K562 (cell line): ENCODE results near the gene PPP1R14D. TPM values are rescaled to one million over a fixed set of nuclear protein-coding genes. Genes with fewer than 3 reads are reported as not detected.
A peak's percentile ranks its signal among the peaks of the same experiment; 100 is the strongest.

Source experiments
- ARID2 ChIP-seq: fragments of 450-650 bp; IDR thresholded peaks from 2 replicates; pipeline ENCODE4 v1.6.1; 2017; ENCODE audit warnings: antibody characterized with exemption, mild to moderate bottlenecking
- BRF1 ChIP-seq: IDR thresholded peaks from 3 replicates; pipeline ENCODE4 v1.6.1; 2011; ENCODE audit warnings: borderline replicate concordance, mild to moderate bottlenecking; ENCODE audit not compliant: insufficient read length; ENCODE audit errors: extremely low read depth
- CC2D1A ChIP-seq: fragments of 450-650 bp; IDR thresholded peaks from 2 replicates; pipeline ENCODE4 v1.6.1; 2017; ENCODE audit warnings: mild to moderate bottlenecking
- DPF2 ChIP-seq: fragments of 450-650 bp; IDR thresholded peaks from 2 replicates; pipeline ENCODE4 v1.6.1; 2016
- ESRRB ChIP-seq: fragments of 250-450 bp; sonication (Bioruptor Pico); IDR thresholded peaks from 2 replicates; pipeline ENCODE4 v1.5.0; 2020; ENCODE audit warnings: mild to moderate bottlenecking, moderate library complexity, borderline replicate concordance
- ETV5 ChIP-seq: sonication (generic); formaldehyde crosslinking; IDR thresholded peaks from 2 replicates; pipeline ENCODE4 v1.4.0; 2020; ENCODE audit warnings: low read depth, mild to moderate bottlenecking, missing genetic modification reagents
- ETV6 ChIP-seq, 3 experiments: fragments of 150-350 bp in 1 of 3; sonication (generic) in 1 of 3; formaldehyde crosslinking in 1 of 3; IDR thresholded peaks; 2 replicates each; pipeline versions ENCODE4 v1.6.1 to v1.8.0; 2014 to 2022; ENCODE audit warnings: borderline replicate concordance in 2 of 3, low read depth in 2 of 3, antibody characterized with exemption in 1 of 3, low read length in 1 of 3, mild to moderate bottlenecking in 1 of 3, missing genetic modification reagents in 1 of 3
- FIP1L1 ChIP-seq: fragments of 200-400 bp; formaldehyde crosslinking; IDR thresholded peaks from 2 replicates; pipeline ENCODE4 v1.6.1; 2018; ENCODE audit warnings: mild to moderate bottlenecking, low read depth, low read length; ENCODE audit not compliant: poor library complexity, severe bottlenecking
- HSF4 ChIP-seq: fragments of 250-450 bp; sonication (Bioruptor Pico); IDR thresholded peaks from 2 replicates; pipeline ENCODE4 v2.1.2; 2022; ENCODE audit warnings: mild to moderate bottlenecking, moderate library complexity, borderline replicate concordance
- KDM4B ChIP-seq, 2 experiments: fragments of 450-650 bp in 1 of 2; sonication (generic) in 1 of 2; IDR thresholded peaks; 2 replicates each; pipeline ENCODE4 v1.6.1; 2016 to 2017; ENCODE audit warnings: borderline replicate concordance in 2 of 2, antibody characterized with exemption in 1 of 2, low read depth in 1 of 2, mild to moderate bottlenecking in 1 of 2
- KLF6 ChIP-seq: fragments of 250-450 bp; sonication (Bioruptor Pico); IDR thresholded peaks from 2 replicates; pipeline ENCODE4 v1.4.0; 2020; ENCODE audit warnings: mild to moderate bottlenecking, moderate library complexity, borderline replicate concordance
- PCBP2 ChIP-seq: fragments of 200-400 bp; formaldehyde crosslinking; IDR thresholded peaks from 2 replicates; pipeline ENCODE4 v1.6.1; 2018; ENCODE audit warnings: low read length, low read depth, mild to moderate bottlenecking, moderate library complexity; ENCODE audit not compliant: poor library complexity, severe bottlenecking
- TARDBP ChIP-seq: fragments of 450-650 bp; IDR thresholded peaks from 2 replicates; pipeline ENCODE4 v1.6.1; 2016
- ZNF263 ChIP-seq: sonication (generic); formaldehyde crosslinking; IDR thresholded peaks from 2 replicates; pipeline ENCODE4 v1.8.0; 2022; ENCODE audit warnings: mild to moderate bottlenecking, missing genetic modification reagents, borderline replicate concordance
- polyA plus RNA-seq, 8 experiments: library from polyadenylated mRNA; depleted of rRNA in 4 of 8; stranded (reverse) in 5 of 8; unstranded in 3 of 8; fragments of >200 nt; fragmentation: Nextera tagmentation in 2 of 8; fragmentation: Illumina TruSeq in 1 of 8; extraction: Ambion mirVana in 2 of 8; extraction: Trizol in 1 of 8; gene quantifications; 2 replicates each; pipeline versions ENCODE4 v1.2.1 to v1.2.3, GENCODE V29; 2011 to 2014; ENCODE audit warnings: inconsistent platforms in 1 of 8, missing spikeins in 1 of 8
- total RNA-seq, 7 experiments: library from RNA; depleted of rRNA in 6 of 7; stranded (reverse); fragments of >200 nt in 6 of 7; fragmentation: Illumina TruSeq in 2 of 7; extraction: Trizol in 2 of 7; gene quantifications; 2 replicates each; pipeline versions ENCODE4 v1.2.1 to v1.2.3, GENCODE V29; 2011 to 2021; ENCODE audit warnings: low replicate concordance in 1 of 7
- TF ChIP-seq, protein P1 (sequence below), 3 experiments: IDR thresholded peaks in 2 of 3; conservative IDR thresholded peaks in 1 of 3; 2 replicates each; pipeline ENCODE4 v1.5.1; 2011 to 2012; ENCODE audit warnings: low read length in 3 of 3, mild to moderate bottlenecking in 3 of 3, control low read depth in 2 of 3, improper control_type of control experiment in 1 of 3, inconsistent platforms in 1 of 3, low read depth in 1 of 3, mixed read lengths in 1 of 3, moderate library complexity in 1 of 3; ENCODE audit not compliant: insufficient read depth in 2 of 3
- TF ChIP-seq, protein P2 (sequence below), 2 experiments: fragments of 200-800 bp in 1 of 2; sonication (Bioruptor generic) in 1 of 2; sonication (generic) in 1 of 2; formaldehyde crosslinking in 1 of 2; IDR thresholded peaks in 1 of 2; conservative IDR thresholded peaks in 1 of 2; 2 replicates each; pipeline versions ENCODE4 v1.5.0 to v1.6.1; 2016 to 2020; ENCODE audit warnings: missing compliant biosample characterization in 1 of 2, missing genetic modification characterization in 1 of 2, missing genetic modification reagents in 1 of 2
- TF ChIP-seq, protein P3 (sequence below), 2 experiments: IDR thresholded peaks in 1 of 2; conservative IDR thresholded peaks in 1 of 2; 2 replicates each; pipeline ENCODE4 v1.6.1; 2016; ENCODE audit warnings: low read depth in 2 of 2, mild to moderate bottlenecking in 1 of 2, missing compliant biosample characterization in 1 of 2, missing genetic modification characterization in 1 of 2, moderate library complexity in 1 of 2

The PPP1R14D gene
- total and polyA plus RNA-seq, 9 of the 15 experiments (the other 6 are each of a cell fraction or from before 2014, with no cell fraction given), result 0.11 to 0.18 TPM; not detected in 7

DNA sequence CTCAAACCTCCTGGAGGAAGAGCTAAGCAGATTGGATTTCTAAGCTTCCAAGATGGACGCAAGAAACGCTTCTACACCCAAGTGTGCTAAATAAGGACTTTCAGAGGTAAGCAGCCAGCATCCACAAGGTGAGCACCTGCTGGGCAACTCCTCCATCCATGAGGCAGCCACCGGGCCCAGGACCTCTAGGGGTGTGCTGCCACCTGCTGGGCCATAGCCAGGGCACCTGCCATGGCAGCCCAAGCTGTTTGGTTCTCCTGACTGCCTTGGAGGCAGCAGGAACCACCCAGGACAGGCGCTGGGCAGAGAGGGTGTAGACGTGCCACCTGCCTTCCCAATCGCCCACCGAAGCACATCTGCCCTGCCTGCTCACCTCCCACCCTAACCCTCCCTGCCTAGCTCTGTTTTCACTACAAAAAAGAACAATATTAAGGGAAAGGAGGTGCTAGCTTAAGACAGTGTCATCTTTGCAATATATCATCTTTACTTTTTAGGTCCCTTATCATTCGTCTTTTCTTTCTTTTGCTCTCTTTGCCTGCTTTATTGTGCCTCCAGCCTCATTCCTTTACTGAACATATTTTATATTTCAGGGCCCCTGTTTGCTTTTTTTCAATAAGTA lies 45.8 kb downstream of the PPP1R14D start (continued):
- TF ChIP-seq, protein P1, sequence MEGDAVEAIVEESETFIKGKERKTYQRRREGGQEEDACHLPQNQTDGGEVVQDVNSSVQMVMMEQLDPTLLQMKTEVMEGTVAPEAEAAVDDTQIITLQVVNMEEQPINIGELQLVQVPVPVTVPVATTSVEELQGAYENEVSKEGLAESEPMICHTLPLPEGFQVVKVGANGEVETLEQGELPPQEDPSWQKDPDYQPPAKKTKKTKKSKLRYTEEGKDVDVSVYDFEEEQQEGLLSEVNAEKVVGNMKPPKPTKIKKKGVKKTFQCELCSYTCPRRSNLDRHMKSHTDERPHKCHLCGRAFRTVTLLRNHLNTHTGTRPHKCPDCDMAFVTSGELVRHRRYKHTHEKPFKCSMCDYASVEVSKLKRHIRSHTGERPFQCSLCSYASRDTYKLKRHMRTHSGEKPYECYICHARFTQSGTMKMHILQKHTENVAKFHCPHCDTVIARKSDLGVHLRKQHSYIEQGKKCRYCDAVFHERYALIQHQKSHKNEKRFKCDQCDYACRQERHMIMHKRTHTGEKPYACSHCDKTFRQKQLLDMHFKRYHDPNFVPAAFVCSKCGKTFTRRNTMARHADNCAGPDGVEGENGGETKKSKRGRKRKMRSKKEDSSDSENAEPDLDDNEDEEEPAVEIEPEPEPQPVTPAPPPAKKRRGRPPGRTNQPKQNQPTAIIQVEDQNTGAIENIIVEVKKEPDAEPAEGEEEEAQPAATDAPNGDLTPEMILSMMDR (IDR thresholded peaks at IDR 0.05 in 2 of 3, conservative IDR thresholded peaks at IDR 0.05 in 1 of 3; ENCODE audit: insufficient read depth in 2 of 3, low read depth in 1 of 3, low read length in 3 of 3), result peak; percentile 85 to 90 (median 90)
- TF ChIP-seq HSF4 (CRISPR knock-in tag) (no peak), PCBP2 (no peak), ARID2 (peak; percentile 49; the same call in 1 of the 2 replicates), KDM4B (IDR thresholded peaks at IDR 0.05; ENCODE audit: borderline replicate concordance in 2 of 2, low read depth in 1 of 2) (peak in 1 of 2 experiments; percentile 40; a peak in 1 of 4 replicates), ETV5 (CRISPR knock-in tag) (peak; percentile 59; the same call in 1 of the 2 replicates), CC2D1A (0 out of 2 replicates have a peak, but pooled peaks have one; percentile 31), DPF2 (no peak), ETV6 (IDR thresholded peaks at IDR 0.05; ENCODE audit: borderline replicate concordance in 1 of 2, low read depth in 2 of 2, low read length in 1 of 2) (no peak), ETV6 (CRISPR knock-in tag; IDR thresholded peaks at IDR 0.05; ENCODE audit: borderline replicate concordance) (no peak), BRF1 (no peak), TARDBP (no peak), FIP1L1 (no peak), KLF6 (CRISPR knock-in tag) (no peak), ZNF263 (CRISPR knock-in tag) (peak; percentile 45; the same call in 1 of the 2 replicates), ESRRB (CRISPR knock-in tag) (no peak)
- TF ChIP-seq, protein P2, sequence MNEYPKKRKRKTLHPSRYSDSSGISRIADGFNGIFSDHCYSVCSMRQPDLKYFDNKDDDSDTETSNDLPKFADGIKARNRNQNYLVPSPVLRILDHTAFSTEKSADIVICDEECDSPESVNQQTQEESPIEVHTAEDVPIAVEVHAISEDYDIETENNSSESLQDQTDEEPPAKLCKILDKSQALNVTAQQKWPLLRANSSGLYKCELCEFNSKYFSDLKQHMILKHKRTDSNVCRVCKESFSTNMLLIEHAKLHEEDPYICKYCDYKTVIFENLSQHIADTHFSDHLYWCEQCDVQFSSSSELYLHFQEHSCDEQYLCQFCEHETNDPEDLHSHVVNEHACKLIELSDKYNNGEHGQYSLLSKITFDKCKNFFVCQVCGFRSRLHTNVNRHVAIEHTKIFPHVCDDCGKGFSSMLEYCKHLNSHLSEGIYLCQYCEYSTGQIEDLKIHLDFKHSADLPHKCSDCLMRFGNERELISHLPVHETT (CRISPR knock-in tag; conservative IDR thresholded peaks at IDR 0.05 in 1 of 2, IDR thresholded peaks at IDR 0.05 in 1 of 2), result no peak
- TF ChIP-seq, protein P3, sequence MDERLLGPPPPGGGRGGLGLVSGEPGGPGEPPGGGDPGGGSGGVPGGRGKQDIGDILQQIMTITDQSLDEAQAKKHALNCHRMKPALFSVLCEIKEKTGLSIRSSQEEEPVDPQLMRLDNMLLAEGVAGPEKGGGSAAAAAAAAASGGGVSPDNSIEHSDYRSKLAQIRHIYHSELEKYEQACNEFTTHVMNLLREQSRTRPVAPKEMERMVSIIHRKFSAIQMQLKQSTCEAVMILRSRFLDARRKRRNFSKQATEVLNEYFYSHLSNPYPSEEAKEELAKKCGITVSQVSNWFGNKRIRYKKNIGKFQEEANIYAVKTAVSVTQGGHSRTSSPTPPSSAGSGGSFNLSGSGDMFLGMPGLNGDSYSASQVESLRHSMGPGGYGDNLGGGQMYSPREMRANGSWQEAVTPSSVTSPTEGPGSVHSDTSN (CRISPR knock-in tag; IDR thresholded peaks at IDR 0.05; ENCODE audit: low read depth), result no peak
- TF ChIP-seq, protein P3 (tag; conservative IDR thresholded peaks at IDR 0.05; ENCODE audit: low read depth), result no peak
